ENCODE measurements around the gene FNBP1.

FNBP1 gene

DNA sequence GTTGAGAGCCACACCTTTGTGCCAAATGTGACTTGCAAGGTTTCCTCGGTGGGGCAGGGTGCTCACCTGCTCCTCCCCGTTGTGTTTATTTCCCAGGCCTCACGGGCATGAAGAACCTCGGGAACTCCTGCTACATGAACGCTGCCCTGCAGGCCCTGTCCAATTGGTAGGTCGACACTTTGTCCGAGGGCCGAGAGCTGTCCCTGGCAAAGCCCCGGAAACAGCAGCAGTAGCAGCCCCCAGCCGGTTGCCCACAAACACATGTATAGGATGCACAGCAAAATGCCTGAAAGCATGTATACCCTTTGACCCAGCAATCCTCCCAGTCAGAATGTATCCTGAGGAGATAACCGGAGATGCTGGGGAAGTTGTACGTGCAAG lies 181.6 kb downstream of the FNBP1 start:
- Histone ChIP-seq H3K4me1 (ENCODE audit: insufficient read depth, insufficient read length) (no peaks in the 10 kb centered on the region), H3K9me3 (ENCODE audit: insufficient read depth, low read length) (no peaks in the 10 kb centered on the region), H3K27me3 (ENCODE audit: insufficient read depth, insufficient read length) (no peaks in the 10 kb centered on the region), H3K36me3 (ENCODE audit: insufficient read depth, insufficient read length, low read length) (peaks cover 50% of the 10 kb centered on the region), H3K9ac (ENCODE audit: insufficient read length, low read depth) (no peak overlapping the region), H3K4me3 (ENCODE audit: insufficient read length, low read depth) (no peak overlapping the region)
- TF ChIP-seq YY1 (IDR thresholded peaks at IDR 0.05; ENCODE audit: insufficient read depth, insufficient read length) (no peak), ZNF274 (IDR thresholded peaks at IDR 0.05; ENCODE audit: low read depth, low read length) (no peak), SUZ12 (IDR thresholded peaks at IDR 0.05; ENCODE audit: extremely low read depth, insufficient read depth, insufficient read length) (no peak)
- no peak for DNase-seq (ENCODE audit: low read depth, low spot score)

DNA sequence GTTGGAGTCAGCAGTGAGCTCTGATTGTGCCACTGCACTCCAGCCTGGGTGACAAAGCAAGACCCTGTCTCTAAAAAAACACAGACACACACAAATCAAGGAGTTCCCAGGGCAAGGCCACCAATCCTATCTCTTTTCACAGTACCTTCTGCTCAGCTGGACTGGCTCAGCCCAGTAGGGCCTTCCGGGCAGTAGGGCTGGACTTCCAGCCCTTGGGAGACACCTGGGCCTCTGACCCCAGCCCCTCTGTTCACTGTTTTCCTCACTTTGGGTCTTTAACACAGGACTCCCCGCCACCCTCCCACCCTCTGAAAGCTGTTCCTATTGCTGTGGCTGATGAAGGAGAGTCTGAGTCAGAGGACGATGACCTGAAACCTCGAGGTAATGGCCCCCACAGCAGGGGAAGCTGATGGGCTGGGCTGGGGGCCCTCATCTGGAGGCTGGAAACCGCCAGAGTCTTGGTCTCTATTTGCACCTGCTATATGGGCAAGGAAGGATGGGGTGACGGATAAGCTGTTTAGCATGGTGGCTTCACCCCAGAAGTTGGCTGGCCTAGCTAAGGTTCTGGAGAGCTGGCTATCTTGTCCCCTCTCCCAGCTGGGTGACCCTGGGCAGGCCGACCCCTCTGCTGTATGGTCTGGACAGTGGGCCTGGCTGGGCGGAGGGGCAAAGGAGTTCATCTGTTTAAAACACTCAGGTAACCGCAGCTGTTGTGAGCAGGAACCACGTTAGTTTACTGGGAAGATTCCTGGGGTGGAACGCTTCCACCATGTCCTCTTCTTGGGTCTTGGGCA lies 182.1 kb downstream of the FNBP1 start:
- Histone ChIP-seq H3K36me3 (ENCODE audit: insufficient read depth, insufficient read length, low read length) (peaks cover 51% of the 10 kb centered on the region), H3K27me3 (ENCODE audit: insufficient read depth, insufficient read length) (no peaks in the 10 kb centered on the region), H3K4me3 (ENCODE audit: insufficient read length, low read depth) (no peak overlapping the region), H3K9me3 (ENCODE audit: insufficient read depth, low read length) (no peaks in the 10 kb centered on the region), H3K9ac (ENCODE audit: insufficient read length, low read depth) (no peak overlapping the region), H3K4me1 (ENCODE audit: insufficient read depth, insufficient read length) (no peaks in the 10 kb centered on the region)
- no peak for TF ChIP-seq ZNF274 (IDR thresholded peaks at IDR 0.05; ENCODE audit: low read depth, low read length)
- TF ChIP-seq SUZ12 (IDR thresholded peaks at IDR 0.05; ENCODE audit: extremely low read depth, insufficient read depth, insufficient read length) = no peak
- no peak for TF ChIP-seq YY1 (IDR thresholded peaks at IDR 0.05; ENCODE audit: insufficient read depth, insufficient read length)
- DNase-seq (ENCODE audit: low read depth, low spot score) = no peak

DNA sequence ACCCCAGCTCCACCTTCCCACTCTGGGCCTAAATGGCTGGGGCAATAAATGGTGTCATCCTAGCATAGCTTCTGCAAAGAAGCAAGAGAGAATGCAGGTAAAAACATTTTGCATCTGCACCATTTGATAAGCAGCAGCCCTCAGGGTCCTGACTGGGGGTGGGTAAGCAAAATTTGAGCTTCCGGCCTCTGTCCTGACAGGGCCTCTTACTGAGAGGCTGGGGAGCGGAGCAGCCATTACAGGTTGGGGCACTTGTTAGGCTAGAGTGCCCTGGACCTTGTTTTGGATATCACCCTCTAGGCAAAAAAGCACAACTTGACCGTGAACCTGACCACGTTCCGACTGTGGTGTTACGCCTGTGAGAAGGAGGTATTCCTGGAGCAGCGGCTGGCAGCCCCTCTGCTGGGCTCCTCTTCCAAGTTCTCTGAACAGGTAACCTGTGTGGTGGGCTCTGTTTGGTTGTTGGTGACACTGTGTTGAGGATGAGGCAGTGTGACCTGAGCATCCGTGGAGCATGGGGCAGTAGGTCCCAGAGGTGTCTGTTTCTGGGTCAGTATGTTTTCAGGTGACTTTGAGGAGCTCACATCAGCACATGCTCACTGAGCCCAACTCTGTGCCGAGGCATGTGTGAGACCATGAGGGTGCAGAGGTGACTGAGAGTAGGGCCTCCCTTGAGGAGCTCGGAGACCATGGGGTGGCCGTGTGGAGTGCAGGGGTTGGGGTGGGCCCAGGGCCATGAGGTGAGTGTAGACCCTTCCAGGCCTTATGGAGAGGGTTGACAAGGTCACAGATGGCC lies 184.6 kb downstream of the FNBP1 start:
- Histone ChIP-seq H3K9ac (ENCODE audit: insufficient read length, low read depth) (no peak overlapping the region), H3K4me3 (ENCODE audit: insufficient read length, low read depth) (no peak overlapping the region), H3K9me3 (ENCODE audit: insufficient read depth, low read length) (no peaks in the 10 kb centered on the region), H3K4me1 (ENCODE audit: insufficient read depth, insufficient read length) (no peaks in the 10 kb centered on the region), H3K27me3 (ENCODE audit: insufficient read depth, insufficient read length) (no peaks in the 10 kb centered on the region), H3K36me3 (ENCODE audit: insufficient read depth, insufficient read length, low read length) (peaks cover 47% of the 10 kb centered on the region)
- DNase-seq (ENCODE audit: low read depth, low spot score) = no peak
- TF ChIP-seq SUZ12 (IDR thresholded peaks at IDR 0.05; ENCODE audit: extremely low read depth, insufficient read depth, insufficient read length) = no peak
- TF ChIP-seq YY1 (IDR thresholded peaks at IDR 0.05; ENCODE audit: insufficient read depth, insufficient read length) = no peak
- TF ChIP-seq ZNF274 (IDR thresholded peaks at IDR 0.05; ENCODE audit: low read depth, low read length) = no peak

DNA sequence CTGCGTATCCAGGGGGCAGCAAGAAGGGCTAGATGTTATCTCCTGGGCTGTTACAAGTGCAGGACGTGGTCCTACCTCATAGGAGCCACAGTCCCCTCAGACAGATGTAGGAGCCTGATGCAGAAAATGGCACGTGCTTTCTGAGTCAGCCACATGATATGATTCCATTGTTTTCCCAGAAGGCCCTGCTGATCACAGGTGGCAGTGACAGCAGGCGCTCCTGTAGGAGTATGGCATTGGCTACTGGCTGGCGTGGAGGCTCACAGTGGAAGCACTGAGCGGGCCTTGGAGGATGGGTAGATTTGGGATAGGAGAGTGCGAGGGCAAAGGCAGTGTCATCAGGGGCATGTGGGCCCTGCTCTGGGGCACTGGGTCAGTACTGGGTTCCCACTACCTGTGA lies 185.8 kb downstream of the FNBP1 start:
- Histone ChIP-seq H3K36me3 (ENCODE audit: insufficient read depth, insufficient read length, low read length) (peaks cover 51% of the 10 kb centered on the region), H3K4me1 (ENCODE audit: insufficient read depth, insufficient read length) (no peaks in the 10 kb centered on the region), H3K9me3 (ENCODE audit: insufficient read depth, low read length) (no peaks in the 10 kb centered on the region), H3K27me3 (ENCODE audit: insufficient read depth, insufficient read length) (no peaks in the 10 kb centered on the region), H3K4me3 (ENCODE audit: insufficient read length, low read depth) (no peak overlapping the region), H3K9ac (ENCODE audit: insufficient read length, low read depth) (no peak overlapping the region)
- no peak for DNase-seq (ENCODE audit: low read depth, low spot score)
- TF ChIP-seq ZNF274 (IDR thresholded peaks at IDR 0.05; ENCODE audit: low read depth, low read length) (no peak), YY1 (IDR thresholded peaks at IDR 0.05; ENCODE audit: insufficient read depth, insufficient read length) (no peak), SUZ12 (IDR thresholded peaks at IDR 0.05; ENCODE audit: extremely low read depth, insufficient read depth, insufficient read length) (no peak)

DNA sequence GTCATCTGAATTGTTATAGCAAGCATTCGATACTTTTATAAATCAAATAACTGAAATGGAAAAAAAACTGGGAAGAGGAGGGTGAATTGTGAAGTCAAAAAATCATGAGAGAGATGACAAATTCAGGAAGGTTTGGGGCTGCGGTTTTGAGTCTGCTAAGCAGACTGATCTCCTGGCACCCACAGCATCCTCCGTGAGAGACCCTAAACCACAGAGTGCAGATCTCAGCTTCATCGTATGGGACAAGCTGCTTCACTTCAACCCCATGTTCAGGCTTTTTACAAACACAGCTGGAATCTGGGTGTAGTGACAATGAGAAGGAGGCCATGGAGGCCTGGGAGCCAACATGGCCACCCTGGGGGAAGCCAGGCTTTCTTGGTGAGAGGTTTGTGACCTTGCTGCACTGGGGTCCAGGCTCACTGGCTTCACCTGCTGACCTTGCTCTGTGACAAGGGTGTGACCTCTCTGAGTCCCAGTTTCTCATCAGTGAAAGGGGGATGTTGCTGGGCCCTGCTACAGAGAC lies 188.3 kb downstream of the FNBP1 start:
- H3K9ac ChIP-seq (ENCODE audit: insufficient read length, low read depth) = no peak overlapping the region
- H3K4me1 ChIP-seq (ENCODE audit: insufficient read depth, insufficient read length) = no peaks in the 10 kb centered on the region
- H3K27me3 ChIP-seq (ENCODE audit: insufficient read depth, insufficient read length) = no peaks in the 10 kb centered on the region

DNA sequence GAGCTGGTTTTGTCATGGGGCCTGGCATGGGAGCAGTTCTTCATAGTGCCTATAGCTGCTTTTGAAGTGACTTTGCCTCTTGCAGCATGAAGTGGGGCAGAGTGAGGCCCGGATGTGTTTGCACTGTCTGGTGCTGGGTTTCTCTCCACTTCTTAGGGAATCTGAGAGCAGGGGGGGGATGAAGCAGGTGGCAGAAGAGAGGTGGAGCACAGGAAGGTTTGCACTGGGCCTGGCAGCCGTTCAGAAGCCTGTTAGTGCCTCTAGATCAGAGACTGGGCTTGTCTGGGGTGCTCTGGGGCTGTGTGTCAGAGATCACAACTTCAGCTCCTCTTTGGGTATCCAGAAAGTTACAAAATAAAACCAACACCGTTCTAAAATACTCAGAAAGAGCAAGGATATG lies 189.4 kb downstream of the FNBP1 start:
- Histone ChIP-seq H3K9me3 (ENCODE audit: insufficient read depth, low read length) (no peaks in the 10 kb centered on the region), H3K36me3 (ENCODE audit: insufficient read depth, insufficient read length, low read length) (peaks cover 55% of the 10 kb centered on the region)
- DNase-seq (ENCODE audit: low read depth, low spot score) = no peak

More for the DNA sequence above, 188.3 kb downstream of the FNBP1 start:
- no peak for DNase-seq (ENCODE audit: low read depth, low spot score)
- Histone ChIP-seq H3K9me3 (ENCODE audit: insufficient read depth, low read length) (no peaks in the 10 kb centered on the region), H3K36me3 (ENCODE audit: insufficient read depth, insufficient read length, low read length) (peaks cover 57% of the 10 kb centered on the region), H3K4me3 (ENCODE audit: insufficient read length, low read depth) (no peak overlapping the region)
- no peak for TF ChIP-seq ZNF274 (IDR thresholded peaks at IDR 0.05; ENCODE audit: low read depth, low read length)
- no peak for TF ChIP-seq YY1 (IDR thresholded peaks at IDR 0.05; ENCODE audit: insufficient read depth, insufficient read length)
- no peak for TF ChIP-seq SUZ12 (IDR thresholded peaks at IDR 0.05; ENCODE audit: extremely low read depth, insufficient read depth, insufficient read length)

DNA sequence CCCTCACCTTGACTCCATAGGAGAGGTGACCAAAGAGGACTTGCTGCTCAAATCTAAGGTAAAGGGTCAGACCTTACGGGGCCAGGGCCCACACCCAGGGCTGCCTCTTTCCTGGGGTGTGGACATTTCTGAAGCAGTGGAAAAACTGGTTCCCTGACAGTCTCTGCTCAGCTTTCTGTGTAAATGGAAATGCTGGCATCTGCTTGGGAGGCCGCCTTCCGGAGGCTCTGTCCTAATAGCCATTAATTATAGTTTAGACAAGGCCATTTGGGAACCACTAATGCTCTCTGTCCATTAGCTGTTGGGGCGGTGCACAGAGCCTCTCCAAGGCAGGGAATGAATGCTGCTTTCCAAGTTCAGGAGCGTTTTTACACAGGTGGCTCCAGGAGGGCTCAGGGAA lies 190.4 kb downstream of the FNBP1 start:
- Histone ChIP-seq H3K27me3 (ENCODE audit: insufficient read depth, insufficient read length) (no peaks in the 10 kb centered on the region), H3K9ac (ENCODE audit: insufficient read length, low read depth) (no peak overlapping the region), H3K4me1 (ENCODE audit: insufficient read depth, insufficient read length) (peaks cover 6% of the 10 kb centered on the region), H3K36me3 (ENCODE audit: insufficient read depth, insufficient read length, low read length) (peaks cover 45% of the 10 kb centered on the region), H3K4me3 (ENCODE audit: insufficient read length, low read depth) (no peak overlapping the region), H3K9me3 (ENCODE audit: insufficient read depth, low read length) (no peaks in the 10 kb centered on the region)
- no peak for DNase-seq (ENCODE audit: low read depth, low spot score)
- TF ChIP-seq YY1 (IDR thresholded peaks at IDR 0.05; ENCODE audit: insufficient read depth, insufficient read length) = no peak
- no peak for TF ChIP-seq ZNF274 (IDR thresholded peaks at IDR 0.05; ENCODE audit: low read depth, low read length)
- no peak for TF ChIP-seq SUZ12 (IDR thresholded peaks at IDR 0.05; ENCODE audit: extremely low read depth, insufficient read depth, insufficient read length)

More for the DNA sequence above, 189.4 kb downstream of the FNBP1 start:
- Histone ChIP-seq H3K4me3 (ENCODE audit: insufficient read length, low read depth) (no peak overlapping the region), H3K27me3 (ENCODE audit: insufficient read depth, insufficient read length) (no peaks in the 10 kb centered on the region), H3K4me1 (ENCODE audit: insufficient read depth, insufficient read length) (peaks cover 5% of the 10 kb centered on the region), H3K9ac (ENCODE audit: insufficient read length, low read depth) (no peak overlapping the region)
- TF ChIP-seq SUZ12 (IDR thresholded peaks at IDR 0.05; ENCODE audit: extremely low read depth, insufficient read depth, insufficient read length) (no peak), ZNF274 (IDR thresholded peaks at IDR 0.05; ENCODE audit: low read depth, low read length) (no peak), YY1 (IDR thresholded peaks at IDR 0.05; ENCODE audit: insufficient read depth, insufficient read length) (no peak)
